Stimulated activated CD4-positive, alpha-beta T cell treated with anti-CD3 and anti-CD28 coated beads, Interleukin-2, amount 100 ng/mL, for 48 hours (primary cell): ENCODE results near the gene ASPG.

Source experiments
- DNase-seq, 2 donors: peaks; one replicate each; pipeline ENCODE4 v3.0.0-alpha.2; 2020

Gene ASPG

GRCh38 chr14:104085032-104085888, at the start of gene ASPG:
Gene ASPG, plus strand, starts transcription at chr14:104085700. Its CDS starts 71 bp downstream, at chr14:104085771.
- peak in 1 of 2 donors; percentile 14 for DNase-seq

DNA sequence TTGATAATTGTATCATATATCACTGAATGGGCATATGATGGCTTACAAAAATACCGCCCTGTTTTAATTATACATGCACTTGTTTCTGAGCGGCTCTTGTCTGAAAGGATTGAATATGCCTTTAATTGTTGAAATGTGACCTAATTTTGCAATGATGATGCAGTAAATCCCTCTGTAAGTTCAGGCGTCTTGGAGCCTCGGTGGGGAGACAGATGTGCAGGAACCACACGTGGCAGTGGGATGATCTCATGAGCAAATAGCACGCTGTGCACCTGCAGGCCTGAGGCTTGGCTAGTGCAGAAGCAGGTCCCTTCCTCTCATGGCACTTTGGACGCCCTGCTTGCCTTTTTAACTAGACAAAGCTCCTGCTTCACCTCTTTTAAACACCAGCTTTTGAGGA, 49.3 kb upstream of the ASPG start:
- no peak for DNase-seq

- no peak for DNase-seq
Observed at GRCh38 chr14:104037074-104037473, 48.4 kb upstream of the ASPG start.

GRCh38 chr14:104037903-104038302, 47.6 kb upstream of the ASPG start:
- no peak for DNase-seq

DNA sequence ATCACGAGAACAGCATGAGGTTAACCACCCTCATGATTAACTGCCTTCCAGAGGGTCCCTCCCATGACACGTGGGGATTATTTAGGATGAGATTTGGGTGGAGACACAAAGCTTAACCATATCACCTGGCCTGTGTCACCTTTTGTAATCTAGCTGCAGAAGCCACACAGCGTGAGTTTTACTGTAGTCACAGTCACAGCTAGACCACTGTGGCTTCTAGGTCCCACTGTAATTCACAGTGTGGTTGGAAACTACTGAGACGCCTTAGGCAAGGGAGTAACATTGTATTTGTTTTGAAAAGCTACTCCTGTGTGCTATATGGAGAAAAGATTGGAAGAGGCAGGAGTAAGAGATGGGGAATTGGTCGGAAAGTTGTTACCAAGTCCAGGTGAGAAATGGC, 46.3 kb upstream of the ASPG start:
- no peak for DNase-seq

- DNase-seq, result no peak
Observed at GRCh38 chr14:104040539-104040938, 45.0 kb upstream of the ASPG start.

- DNase-seq, result no peak
Observed at GRCh38 chr14:104041430-104042104, 43.9 kb upstream of the ASPG start.

DNA sequence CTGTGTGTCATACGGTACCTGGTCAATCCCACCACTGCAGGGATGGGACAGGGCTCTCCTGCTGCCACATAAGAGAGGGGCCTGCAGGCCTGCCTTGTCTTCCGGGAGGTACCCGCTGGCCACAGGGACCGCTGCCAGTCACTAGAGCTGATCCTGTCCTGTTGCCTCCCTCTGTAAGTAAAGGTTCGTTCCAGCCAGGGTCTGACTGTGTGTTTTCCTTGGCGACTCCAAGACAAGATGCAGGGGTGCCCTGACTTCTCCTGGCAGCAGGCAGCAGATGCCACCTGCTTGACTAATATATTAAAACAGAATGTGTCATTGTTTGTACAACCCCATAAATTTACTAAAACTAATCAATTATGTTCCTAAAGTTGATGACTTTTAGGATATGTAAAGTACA, 41.5 kb upstream of the ASPG start:
- no peak for DNase-seq

DNA sequence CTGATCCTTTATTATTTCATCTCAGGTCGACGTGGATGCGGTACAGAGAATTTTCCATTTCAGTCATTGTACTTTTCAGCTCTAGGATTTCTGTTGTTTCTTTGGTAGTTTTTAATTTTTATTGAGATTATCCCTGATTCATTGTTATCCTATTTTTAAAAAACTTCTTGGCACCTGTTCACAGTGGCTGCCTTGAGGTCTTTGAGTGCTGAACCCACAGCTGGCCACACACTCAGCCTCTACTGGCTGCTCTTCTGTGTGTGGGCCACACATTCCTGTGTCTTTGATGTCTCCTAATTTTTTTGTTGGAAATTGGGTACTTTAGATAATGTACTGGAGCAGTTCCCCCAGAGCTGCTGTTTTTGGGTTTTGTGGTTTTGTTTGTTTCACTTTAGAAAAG, 37.7 kb upstream of the ASPG start:
- DNase-seq, result no peak

GRCh38 chr14:104048758-104049507, 36.6 kb upstream of the ASPG start:
- no peak for DNase-seq

DNA sequence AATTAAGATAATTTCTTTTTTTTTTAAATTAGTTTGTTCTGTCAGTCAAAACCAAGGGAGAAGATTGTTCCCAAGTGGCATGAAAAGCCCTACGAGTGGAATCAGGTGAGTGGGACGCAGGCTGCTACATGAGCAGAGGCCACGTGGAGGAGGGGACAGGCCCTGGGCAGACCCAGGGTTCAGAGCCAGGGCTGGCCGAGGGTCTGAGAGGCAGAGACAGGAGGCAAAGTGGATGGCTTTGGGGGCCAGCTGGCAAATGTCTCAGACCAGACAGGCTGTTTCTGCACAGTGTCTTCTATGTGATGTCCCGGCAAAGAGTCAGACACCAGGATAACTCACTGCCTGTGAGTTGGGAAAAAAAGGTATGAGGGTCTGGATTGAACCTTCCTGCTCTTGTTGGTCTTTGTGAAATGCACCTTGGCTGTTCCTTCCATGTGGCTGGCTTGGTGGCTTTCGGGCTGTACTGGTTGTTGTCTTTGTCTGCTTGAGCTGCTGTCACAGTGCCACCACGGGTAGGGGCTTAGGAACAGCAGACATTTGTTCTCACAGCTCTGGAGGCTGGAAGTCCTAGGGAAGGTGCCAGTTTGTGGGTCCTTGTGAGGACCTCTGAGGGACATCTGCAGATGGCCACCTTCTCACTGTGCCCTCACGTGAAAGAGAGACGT, 35.8 kb upstream of the ASPG start:
- no peak for DNase-seq

- DNase-seq, result no peak
Observed at GRCh38 chr14:104051092-104051813, 34.2 kb upstream of the ASPG start.

GRCh38 chr14:104054222-104054905, 31.1 kb upstream of the ASPG start:
- DNase-seq, result no peak

DNA sequence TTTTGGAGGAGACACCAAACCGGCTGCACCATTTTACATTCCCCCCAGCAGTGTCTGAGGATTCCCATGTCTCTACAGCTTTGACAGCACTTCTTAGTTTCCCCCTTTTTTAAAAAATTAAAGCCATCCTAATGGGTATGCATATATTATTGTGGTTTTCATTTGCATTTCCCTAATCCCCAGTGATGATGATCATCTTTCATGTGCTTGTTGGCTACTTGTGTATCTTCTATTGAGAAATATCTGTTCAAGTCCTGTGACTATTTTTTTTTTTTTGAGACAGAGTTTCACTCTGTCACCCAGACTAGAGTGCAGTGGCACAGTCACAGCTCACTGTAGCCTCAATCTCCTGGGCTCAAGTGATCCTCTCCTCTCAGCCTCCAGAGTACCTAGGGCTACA, 23.2 kb upstream of the ASPG start:
- no peak for DNase-seq

DNA sequence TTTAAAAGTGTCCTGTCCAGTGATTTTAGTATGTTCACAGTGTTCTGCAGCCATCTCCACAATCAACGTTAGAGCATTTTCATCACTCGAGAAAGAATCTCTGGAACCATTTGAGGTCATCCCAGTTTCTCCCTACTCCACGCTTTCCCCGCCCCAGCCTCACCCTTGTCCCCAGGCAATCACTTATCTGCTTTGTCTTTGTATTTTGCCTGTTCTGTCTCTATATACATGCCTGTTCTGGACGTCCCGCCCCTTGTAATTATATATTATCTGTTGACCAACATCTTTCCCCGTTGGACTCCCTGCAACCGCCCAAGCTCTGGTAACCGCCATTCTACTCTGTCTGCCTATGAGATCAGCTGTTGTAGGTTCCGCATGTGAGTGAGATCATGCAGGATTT, 21.5 kb upstream of the ASPG start:
- DNase-seq, result no peak

DNA sequence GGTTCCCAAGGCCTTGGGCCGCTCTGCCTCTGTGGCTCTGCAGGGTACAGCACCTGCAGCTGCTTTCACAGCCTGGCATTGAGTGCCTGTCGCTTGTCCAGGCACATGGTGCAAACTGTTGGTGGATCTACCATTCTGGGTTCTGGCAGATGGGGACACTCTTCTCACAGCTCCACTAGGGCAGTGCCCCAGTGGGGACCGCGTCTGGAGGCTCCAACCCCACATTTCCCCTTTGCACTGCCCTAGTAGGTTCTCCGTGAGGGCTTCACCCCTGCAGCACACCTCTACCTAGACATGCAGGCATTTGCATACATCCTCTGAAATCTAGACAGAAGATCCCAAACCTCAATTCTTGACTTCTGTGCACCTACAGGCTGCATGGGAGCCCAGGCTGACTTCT, 19.2 kb upstream of the ASPG start:
- no peak for DNase-seq

DNA sequence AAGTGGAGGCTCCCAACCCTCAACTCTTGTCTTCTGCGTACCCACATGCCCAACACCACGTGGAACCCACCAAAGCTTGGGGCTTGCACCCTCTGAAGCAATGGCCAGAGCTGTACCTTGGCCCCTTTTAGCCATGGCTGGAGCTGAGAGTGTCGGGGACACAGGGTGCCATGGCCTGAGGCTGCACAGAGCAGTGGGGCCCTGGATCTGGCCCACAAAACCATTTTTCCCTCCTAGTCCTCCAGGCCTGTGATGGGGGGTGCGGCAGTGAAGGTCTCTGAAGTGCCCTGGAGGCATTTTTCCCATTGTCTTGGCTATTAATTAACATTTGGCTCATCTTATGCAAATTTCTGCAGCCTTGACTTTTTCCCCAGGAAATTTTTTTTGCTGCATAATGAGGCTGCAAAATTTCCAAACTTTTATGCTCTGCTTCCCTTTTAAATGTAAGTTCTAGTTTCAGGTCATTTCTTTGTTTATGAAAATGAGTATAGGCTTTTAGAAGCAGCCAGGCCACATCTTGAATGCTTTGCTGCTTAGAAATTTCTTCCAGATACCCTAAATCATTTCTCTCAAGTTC, 18.7 kb upstream of the ASPG start:
- no peak for DNase-seq

GRCh38 chr14:104069541-104069940, 16.0 kb upstream of the ASPG start:
- no peak for DNase-seq

DNA sequence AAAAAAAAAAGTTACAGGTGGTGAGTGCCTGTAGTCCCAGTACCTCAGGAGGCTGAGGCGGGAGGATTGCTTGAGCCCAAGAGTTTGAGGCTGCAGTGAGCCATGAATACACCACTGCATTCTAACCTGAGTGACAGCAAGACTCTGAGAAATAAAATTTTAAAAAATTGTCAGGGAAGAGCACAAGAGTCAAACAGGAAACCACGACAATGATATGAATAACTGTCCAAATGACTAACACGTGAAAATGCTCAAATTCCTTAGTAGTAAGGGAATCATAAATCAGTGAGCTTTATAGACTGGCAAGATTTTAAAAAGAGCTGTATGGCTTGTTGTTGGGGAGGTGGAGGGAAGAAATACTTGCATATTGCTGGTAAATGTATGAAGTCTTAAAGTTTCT, 12.9 kb upstream of the ASPG start:
- no peak for DNase-seq

DNA sequence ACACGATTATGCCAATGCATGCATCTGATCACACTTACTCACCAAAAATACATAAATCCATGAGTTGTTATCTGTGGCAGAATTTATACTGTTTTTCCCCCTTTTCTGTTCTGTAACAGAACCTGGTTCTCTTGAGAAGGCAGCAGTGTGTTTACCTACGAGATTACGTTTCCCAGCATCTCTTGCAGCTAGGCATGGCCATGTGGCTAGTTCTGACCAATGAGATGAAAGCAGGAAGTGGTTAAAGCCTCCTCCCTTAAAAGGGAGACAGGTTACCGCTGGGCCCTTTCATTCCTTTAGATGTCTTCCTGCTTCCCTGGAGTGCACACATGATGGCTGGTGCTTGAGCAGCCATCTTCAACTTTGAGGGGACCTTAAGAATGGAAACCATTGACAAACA, 11.7 kb upstream of the ASPG start:
- no peak for DNase-seq

GRCh38 chr14:104075530-104076151, 9.9 kb upstream of the ASPG start:
- DNase-seq, result no peak
